SHP77 (cell line): ENCODE data around the gene TTC13.

Experiments
- DNase-seq, 2 experiments: peaks; one replicate each; lab custom pipeline; 2025; lab: John Stamatoyannopoulos, UW

The TTC13 gene

GRCh38 chr1:230875370-230875769 lies 103.3 kb downstream of the TTC13 start:
- no peak for DNase-seq

- DNase-seq = no peak
These were observed 107.7 kb downstream of the TTC13 start for GRCh38 chr1:230870916-230871315.

GRCh38 chr1:230869500-230869899 lies 109.2 kb downstream of the TTC13 start:
- DNase-seq = no peak

- peak; percentile 18 to 65 for DNase-seq
These were observed 109.8 kb downstream of the TTC13 start for GRCh38 chr1:230868736-230869385.

- peak in 1 of 2 experiments; percentile 65 for DNase-seq
These were observed 110.5 kb downstream of the TTC13 start, which contains the start of gene C1orf198 for GRCh38 chr1:230867903-230868735. Gene C1orf198, minus strand, starts transcription at chr1:230868521. Its CDS starts 9 bp downstream, at chr1:230868512.

GRCh38 chr1:230867101-230867902 lies 111.4 kb downstream of the TTC13 start:
- no peak for DNase-seq

- no peak for DNase-seq
These were observed 112.2 kb downstream of the TTC13 start for GRCh38 chr1:230866171-230867070.

- peak; percentile 9 to 32 for DNase-seq
These were observed 113.4 kb downstream of the TTC13 start for GRCh38 chr1:230865062-230865817.

- no peak for DNase-seq
These were observed 114.2 kb downstream of the TTC13 start for GRCh38 chr1:230864441-230864840.

GRCh38 chr1:230863449-230863848 lies 115.2 kb downstream of the TTC13 start:
- DNase-seq = no peak

GRCh38 chr1:230861970-230862595 lies 116.6 kb downstream of the TTC13 start:
- DNase-seq = no peak

- no peak for DNase-seq
These were observed 117.2 kb downstream of the TTC13 start for GRCh38 chr1:230861489-230861888.

- DNase-seq = no peak
These were observed 117.9 kb downstream of the TTC13 start for GRCh38 chr1:230860617-230861384.

- DNase-seq = no peak
These were observed 119.5 kb downstream of the TTC13 start for GRCh38 chr1:230858918-230859729.

- DNase-seq = no peak
These were observed 120.3 kb downstream of the TTC13 start for GRCh38 chr1:230858236-230858820.

- no peak for DNase-seq
These were observed 120.8 kb downstream of the TTC13 start for GRCh38 chr1:230857822-230858221.

- DNase-seq = no peak
These were observed 121.6 kb downstream of the TTC13 start for GRCh38 chr1:230857077-230857476.
